Transverse colon (tissue), 4 donors: ENCODE data around the gene PELI2. TPM values are rescaled to one million over a fixed set of nuclear protein-coding genes. Genes with fewer than 3 reads are reported as not detected.

Experiments
- DNase-seq: peaks from one replicate; pipeline ENCODE4 v3.0.0-alpha.2; 2019
- H3K27ac ChIP-seq, 4 donors: fragments of 200-600 bp; sonication (generic); 2 replicates each; pipeline ENCODE4 v1.5.1; 2016 to 2018; ENCODE audit warnings: inconsistent platforms in 4 of 4
- H3K27me3 ChIP-seq: fragments of 200-600 bp; sonication (generic); 2 replicates; pipeline ENCODE4 v1.5.1; 2017; ENCODE audit warnings: inconsistent platforms
- H3K36me3 ChIP-seq, 4 donors: fragments of 200-600 bp; sonication (generic); 2 replicates each; pipeline ENCODE4 v1.5.1; 2017 to 2019; ENCODE audit warnings: inconsistent platforms in 4 of 4
- H3K4me1 ChIP-seq, 4 donors: fragments of 200-600 bp; sonication (generic); 2 replicates each; pipeline ENCODE4 v1.5.1; 2017 to 2020; ENCODE audit warnings: inconsistent platforms in 4 of 4
- H3K4me3 ChIP-seq, 4 donors: fragments of 200-600 bp; sonication (generic); 1 replicate in 1 of 4; 2 replicates in 3 of 4; pipeline versions ENCODE4 v1.5.1 to v1.6.1; 2017 to 2019; ENCODE audit warnings: inconsistent platforms in 4 of 4
- H3K9me3 ChIP-seq, 2 donors: fragments of 200-600 bp; sonication (generic); 2 replicates each; pipeline ENCODE4 v1.5.1; 2017 to 2019; ENCODE audit warnings: inconsistent platforms in 2 of 2
- EP300 ChIP-seq: sonication (generic); formaldehyde crosslinking; IDR thresholded peaks from one replicate; pipeline ENCODE4 v1.6.1; 2017; ENCODE audit warnings: antibody characterized with exemption, low read depth
- POLR2A ChIP-seq: fragments of 450-650 bp; IDR thresholded peaks from one replicate; pipeline ENCODE4 v1.6.1; 2016; ENCODE audit warnings: antibody characterized with exemption, mild to moderate bottlenecking, moderate library complexity
- POLR2AphosphoS5 ChIP-seq, 3 donors: sonication (generic); formaldehyde crosslinking; IDR thresholded peaks; one replicate each; pipeline ENCODE4 v1.6.1; 2016; ENCODE audit warnings: antibody characterized with exemption in 3 of 3
- WGBS, 2 donors: methylation state at CpG; one replicate each; pipeline ENCODE4 v1.1.5; 2018; ENCODE audit warnings: low coverage in 1 of 2; 5-methylcytosine and 5-hydroxymethylcytosine counted together
- in situ Hi-C, 4 donors: fragments of 200-750 bp; cut with MboI; loops; one replicate each; pipeline versions ENCODE4 v1.15.0 to v1.15.1; 2017; ENCODE audit warnings: low sequenced_read_pairs in 3 of 4, low pct_ligation_motif_present in 1 of 4, low pct_unique_long_range_greater_than_20kb in 1 of 4
- intact Hi-C: fragments of 100-400 bp; cut with DNase I; formaldehyde crosslinking; loops from one replicate; pipeline ENCODE4 v1.15.1; 2023; ENCODE audit warnings: low total_unique reads
- total RNA-seq, 4 donors: library from RNA; depleted of rRNA; stranded (reverse); fragments of >200 nt; gene quantifications; one replicate each; pipeline ENCODE4 v1.1.0, GENCODE V29; 2016
- TF ChIP-seq, protein P1 (sequence below), 5 experiments: fragments of 200-600 bp in 3 of 5; fragments of 450-650 bp in 2 of 5; sonication (generic) in 3 of 5; IDR thresholded peaks; 1 replicate in 2 of 5; 2 replicates in 3 of 5; pipeline ENCODE4 v1.5.1; 2016 to 2017; ENCODE audit warnings: antibody characterized with exemption in 5 of 5, inconsistent platforms in 3 of 5, mild to moderate bottlenecking in 2 of 5, moderate library complexity in 1 of 5

PELI2 gene
- total RNA-seq, 4 donors from 2014 or later = 4.8 to 29.9 (median 14.7) TPM

DNA sequence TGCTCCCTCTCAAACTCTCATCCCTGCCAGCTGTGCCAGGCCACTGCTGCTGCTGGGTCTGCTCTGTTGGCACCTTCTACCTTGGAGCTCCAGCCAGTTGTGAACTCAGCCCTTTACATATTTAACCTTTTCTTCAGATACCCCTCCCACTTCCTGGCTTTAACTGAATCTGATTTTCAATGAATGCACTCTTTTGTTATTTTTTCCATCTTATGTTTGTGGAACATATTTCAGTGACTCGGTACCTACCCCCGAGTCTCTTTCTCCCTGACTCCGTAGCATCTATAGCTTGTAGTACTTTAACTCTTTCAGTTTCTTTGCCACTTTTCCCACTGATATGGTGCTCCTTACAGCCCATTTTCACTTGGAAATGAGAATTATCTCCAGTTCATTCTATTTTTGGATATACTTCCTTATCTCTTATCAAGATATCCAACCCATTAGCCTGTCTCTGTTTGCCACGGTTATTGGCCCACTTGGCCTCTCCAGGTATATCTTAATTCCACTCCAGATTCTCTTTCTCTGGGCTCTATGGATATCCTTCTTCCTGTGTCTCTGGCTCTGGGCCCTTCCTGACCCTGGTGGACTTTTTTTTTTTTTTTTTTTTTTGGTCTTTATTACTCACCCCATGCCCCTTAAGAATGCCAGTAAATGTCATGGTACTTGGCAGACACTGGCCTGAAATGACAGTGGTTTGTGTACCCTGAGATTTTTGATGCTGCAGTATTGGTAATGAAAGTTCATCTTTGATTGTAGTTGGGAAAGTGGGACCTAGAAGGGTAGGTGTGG, 62.7 kb downstream of the PELI2 start:
- intact Hi-C loops = no loop called here
- in situ Hi-C loops = no loop called here
- Histone ChIP-seq H3K4me1 (peaks cover 0 to 12% (median 2%) of the 10 kb centered on the region in 4 donors), H3K4me3 (no peak overlapping the region), H3K27ac (no peak overlapping the region), H3K36me3 (no peaks in the 10 kb centered on the region), H3K27me3 (no peaks in the 10 kb centered on the region), H3K9me3 (no peaks in the 10 kb centered on the region)
- 64 to 81% methylated on average over 4 of the region's 4 CpGs for WGBS, 2 donors
- no peak for TF ChIP-seq POLR2A
- no peak for TF ChIP-seq POLR2AphosphoS5 (IDR thresholded peaks at IDR 0.05)
- TF ChIP-seq, protein P1, sequence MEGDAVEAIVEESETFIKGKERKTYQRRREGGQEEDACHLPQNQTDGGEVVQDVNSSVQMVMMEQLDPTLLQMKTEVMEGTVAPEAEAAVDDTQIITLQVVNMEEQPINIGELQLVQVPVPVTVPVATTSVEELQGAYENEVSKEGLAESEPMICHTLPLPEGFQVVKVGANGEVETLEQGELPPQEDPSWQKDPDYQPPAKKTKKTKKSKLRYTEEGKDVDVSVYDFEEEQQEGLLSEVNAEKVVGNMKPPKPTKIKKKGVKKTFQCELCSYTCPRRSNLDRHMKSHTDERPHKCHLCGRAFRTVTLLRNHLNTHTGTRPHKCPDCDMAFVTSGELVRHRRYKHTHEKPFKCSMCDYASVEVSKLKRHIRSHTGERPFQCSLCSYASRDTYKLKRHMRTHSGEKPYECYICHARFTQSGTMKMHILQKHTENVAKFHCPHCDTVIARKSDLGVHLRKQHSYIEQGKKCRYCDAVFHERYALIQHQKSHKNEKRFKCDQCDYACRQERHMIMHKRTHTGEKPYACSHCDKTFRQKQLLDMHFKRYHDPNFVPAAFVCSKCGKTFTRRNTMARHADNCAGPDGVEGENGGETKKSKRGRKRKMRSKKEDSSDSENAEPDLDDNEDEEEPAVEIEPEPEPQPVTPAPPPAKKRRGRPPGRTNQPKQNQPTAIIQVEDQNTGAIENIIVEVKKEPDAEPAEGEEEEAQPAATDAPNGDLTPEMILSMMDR (IDR thresholded peaks at IDR 0.05) = no peak
- TF ChIP-seq EP300 = no peak
- DNase-seq = no peak

DNA sequence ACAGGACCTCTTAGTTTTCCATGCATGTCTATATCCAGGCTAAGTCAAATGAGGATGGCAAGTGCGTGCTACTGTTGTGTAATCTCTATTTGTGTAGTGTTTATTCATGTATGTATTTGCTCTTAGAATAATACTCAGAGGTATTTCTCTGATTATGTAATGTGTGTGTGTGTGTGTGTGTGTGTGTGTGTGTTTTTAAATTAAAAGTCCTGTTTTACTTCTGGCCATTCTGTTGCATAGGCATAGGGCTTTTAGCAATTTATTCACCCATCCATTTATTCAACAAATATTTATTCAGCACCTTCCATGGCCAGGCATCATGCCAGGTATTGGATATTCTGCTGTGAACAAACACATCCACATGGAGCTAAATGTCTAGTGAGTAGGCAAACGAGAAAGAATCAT, 63.5 kb downstream of the PELI2 start:
- in situ Hi-C loops = no loop called here

GRCh38 chr14:56182410-56182809, 64.2 kb downstream of the PELI2 start:
- DNase-seq = no peak
- in situ Hi-C loops = no loop called here
- Histone ChIP-seq H3K4me3 (no peak overlapping the region), H3K27me3 (no peaks in the 10 kb centered on the region), H3K4me1 (peaks cover 0 to 9% (median 1%) of the 10 kb centered on the region in 4 donors), H3K9me3 (no peaks in the 10 kb centered on the region), H3K27ac (no peak overlapping the region), H3K36me3 (no peaks in the 10 kb centered on the region)
- TF ChIP-seq POLR2A (no peak), EP300 (no peak), POLR2AphosphoS5 (IDR thresholded peaks at IDR 0.05) (no peak)
- TF ChIP-seq, protein P1 (IDR thresholded peaks at IDR 0.05) = no peak
- intact Hi-C loops = no loop called here
- 72 to 76% methylated on average over 4 of the region's 4 CpGs for WGBS, 2 donors

More for the DNA sequence above, 63.5 kb downstream of the PELI2 start:
- Histone ChIP-seq H3K4me1 (peaks cover 0 to 9% (median 1%) of the 10 kb centered on the region in 4 donors), H3K9me3 (no peaks in the 10 kb centered on the region), H3K36me3 (no peaks in the 10 kb centered on the region), H3K27me3 (no peaks in the 10 kb centered on the region), H3K27ac (no peak overlapping the region), H3K4me3 (no peak overlapping the region)
- intact Hi-C loops = no loop called here
- 45 to 48% methylated on average over 2 of the region's 2 CpGs for WGBS, 2 donors
- no peak for DNase-seq
- TF ChIP-seq, protein P1 (IDR thresholded peaks at IDR 0.05) = no peak

DNA sequence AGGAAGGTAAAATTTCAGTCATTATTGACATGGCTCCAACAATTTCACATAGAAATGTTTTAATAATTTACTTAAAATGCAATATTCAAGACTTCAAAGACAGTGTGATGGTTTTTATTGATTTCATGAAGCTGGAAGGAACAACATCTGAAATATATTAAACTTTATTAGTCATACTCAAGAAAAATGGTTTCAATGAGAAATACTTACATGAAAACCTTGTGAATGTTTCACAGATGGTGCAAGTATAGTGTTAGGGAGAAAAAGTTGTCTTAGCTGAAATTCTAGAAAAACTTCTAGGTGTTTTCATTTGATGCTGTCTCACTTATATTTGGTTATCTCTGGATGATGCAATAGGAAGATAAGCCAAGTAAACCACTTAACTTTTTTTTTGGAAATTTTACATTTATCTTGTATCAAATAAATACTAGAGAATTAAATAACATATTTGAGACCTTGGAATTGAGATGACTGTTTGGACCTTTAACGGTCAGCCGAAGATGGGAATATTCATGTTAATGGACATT, 65.5 kb downstream of the PELI2 start:
- Histone ChIP-seq H3K27ac (no peak overlapping the region), H3K9me3 (no peaks in the 10 kb centered on the region), H3K27me3 (no peaks in the 10 kb centered on the region), H3K4me1 (peaks cover 0 to 9% (median 1%) of the 10 kb centered on the region in 4 donors), H3K36me3 (no peaks in the 10 kb centered on the region), H3K4me3 (no peak overlapping the region)
- in situ Hi-C loops (no loop called here), intact Hi-C loops (no loop called here)
- no peak for DNase-seq
- TF ChIP-seq POLR2AphosphoS5 (IDR thresholded peaks at IDR 0.05) (no peak), EP300 (no peak), POLR2A (no peak)
- TF ChIP-seq, protein P1 (IDR thresholded peaks at IDR 0.05) = no peak
- 97 to 99% methylated on average over 2 of the region's 2 CpGs for WGBS, 2 donors
